ENCODE results near the gene MBD5.

- TF ChIP-seq, protein P1, sequence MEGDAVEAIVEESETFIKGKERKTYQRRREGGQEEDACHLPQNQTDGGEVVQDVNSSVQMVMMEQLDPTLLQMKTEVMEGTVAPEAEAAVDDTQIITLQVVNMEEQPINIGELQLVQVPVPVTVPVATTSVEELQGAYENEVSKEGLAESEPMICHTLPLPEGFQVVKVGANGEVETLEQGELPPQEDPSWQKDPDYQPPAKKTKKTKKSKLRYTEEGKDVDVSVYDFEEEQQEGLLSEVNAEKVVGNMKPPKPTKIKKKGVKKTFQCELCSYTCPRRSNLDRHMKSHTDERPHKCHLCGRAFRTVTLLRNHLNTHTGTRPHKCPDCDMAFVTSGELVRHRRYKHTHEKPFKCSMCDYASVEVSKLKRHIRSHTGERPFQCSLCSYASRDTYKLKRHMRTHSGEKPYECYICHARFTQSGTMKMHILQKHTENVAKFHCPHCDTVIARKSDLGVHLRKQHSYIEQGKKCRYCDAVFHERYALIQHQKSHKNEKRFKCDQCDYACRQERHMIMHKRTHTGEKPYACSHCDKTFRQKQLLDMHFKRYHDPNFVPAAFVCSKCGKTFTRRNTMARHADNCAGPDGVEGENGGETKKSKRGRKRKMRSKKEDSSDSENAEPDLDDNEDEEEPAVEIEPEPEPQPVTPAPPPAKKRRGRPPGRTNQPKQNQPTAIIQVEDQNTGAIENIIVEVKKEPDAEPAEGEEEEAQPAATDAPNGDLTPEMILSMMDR (conservative IDR thresholded peaks at IDR 0.05; ENCODE audit: low read length) = no peak
- no peak for TF ChIP-seq EZH2phosphoT487 (IDR thresholded peaks at IDR 0.05; ENCODE audit: borderline replicate concordance, low read depth, low read length)
Observed at GRCh38 chr2:148022351-148022750, 1.5 kb downstream of the MBD5 start.
